ENCODE measurements around the gene HTR5A.

The HTR5A gene

GRCh38 chr7:155073922-155074321 is 3.8 kb downstream of the HTR5A start (continued):
- TF ChIP-seq ZSCAN18 (tag by site-specific recombination; IDR thresholded peaks at IDR 0.05) (no peak), ZIC2 (tag by site-specific recombination; IDR thresholded peaks at IDR 0.05) (no peak), ZNF561 (tag by site-specific recombination; IDR thresholded peaks at IDR 0.05; ENCODE audit: borderline replicate concordance) (no peak)

- Histone ChIP-seq H3K36me3 (ENCODE audit: control insufficient read depth in 2 of 2, insufficient read depth in 1 of 2, low read length in 2 of 2) (no peaks in the 10 kb centered on the region), H3K4me1 (ENCODE audit: control insufficient read depth, insufficient read depth, low read length) (no peaks in the 10 kb centered on the region), H3K4me3 (ENCODE audit: low read depth, low read length) (no peak overlapping the region), H3K27ac (ENCODE audit: extremely low read depth, low read depth, low read length) (no peak overlapping the region), H3K9me3 (ENCODE audit: control insufficient read depth, insufficient read depth, low read depth, low read length) (no peaks in the 10 kb centered on the region)
- ChIA-PET POLR2A (no interaction called here), CTCF (interaction anchor here (1.1 kb wide), 1 partner anchor 78 kb away, joined by 3 read pairs; no protein-coding TSS in a partner anchor)
- TF ChIP-seq ZNF121 (tag by site-specific recombination; IDR thresholded peaks at IDR 0.05) (no peak), ZNF660 (tag by site-specific recombination; IDR thresholded peaks at IDR 0.05) (no peak), KLF8 (tag by site-specific recombination; IDR thresholded peaks at IDR 0.05) (no peak)
- TF ChIP-seq, protein P1, sequence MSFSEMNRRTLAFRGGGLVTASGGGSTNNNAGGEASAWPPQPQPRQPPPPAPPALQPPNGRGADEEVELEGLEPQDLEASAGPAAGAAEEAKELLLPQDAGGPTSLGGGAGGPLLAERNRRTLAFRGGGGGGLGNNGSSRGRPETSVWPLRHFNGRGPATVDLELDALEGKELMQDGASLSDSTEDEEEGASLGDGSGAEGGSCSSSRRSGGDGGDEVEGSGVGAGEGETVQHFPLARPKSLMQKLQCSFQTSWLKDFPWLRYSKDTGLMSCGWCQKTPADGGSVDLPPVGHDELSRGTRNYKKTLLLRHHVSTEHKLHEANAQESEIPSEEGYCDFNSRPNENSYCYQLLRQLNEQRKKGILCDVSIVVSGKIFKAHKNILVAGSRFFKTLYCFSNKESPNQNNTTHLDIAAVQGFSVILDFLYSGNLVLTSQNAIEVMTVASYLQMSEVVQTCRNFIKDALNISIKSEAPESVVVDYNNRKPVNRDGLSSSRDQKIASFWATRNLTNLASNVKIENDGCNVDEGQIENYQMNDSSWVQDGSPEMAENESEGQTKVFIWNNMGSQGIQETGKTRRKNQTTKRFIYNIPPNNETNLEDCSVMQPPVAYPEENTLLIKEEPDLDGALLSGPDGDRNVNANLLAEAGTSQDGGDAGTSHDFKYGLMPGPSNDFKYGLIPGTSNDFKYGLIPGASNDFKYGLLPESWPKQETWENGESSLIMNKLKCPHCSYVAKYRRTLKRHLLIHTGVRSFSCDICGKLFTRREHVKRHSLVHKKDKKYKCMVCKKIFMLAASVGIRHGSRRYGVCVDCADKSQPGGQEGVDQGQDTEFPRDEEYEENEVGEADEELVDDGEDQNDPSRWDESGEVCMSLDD (tag by site-specific recombination; IDR thresholded peaks at IDR 0.05): no peak
Measured at GRCh38 chr7:155084021-155084420, 13.9 kb downstream of the HTR5A start.

DNA sequence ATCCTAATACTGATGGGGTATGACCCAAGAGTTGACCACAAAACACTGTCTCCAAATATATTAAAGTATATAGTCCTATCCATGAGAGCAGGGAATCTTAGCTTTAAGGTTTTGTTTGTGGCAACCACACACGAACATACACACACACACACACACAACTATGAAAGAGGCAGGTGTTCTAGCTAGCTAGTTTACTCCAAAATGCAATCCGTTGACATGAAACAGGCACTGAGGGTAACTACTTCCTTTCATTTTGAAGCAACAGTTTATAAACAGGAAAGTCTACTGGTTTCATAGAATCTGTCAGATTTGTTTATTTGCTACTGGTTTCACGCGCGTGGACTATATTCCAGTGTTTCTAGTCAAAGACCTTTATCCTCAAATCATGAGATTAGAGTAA is 14.8 kb downstream of the HTR5A start:
- Histone ChIP-seq H3K4me1 (ENCODE audit: control insufficient read depth, insufficient read depth, low read length) (no peaks in the 10 kb centered on the region), H3K27ac (ENCODE audit: extremely low read depth, low read depth, low read length) (no peak overlapping the region), H3K36me3 (ENCODE audit: control insufficient read depth in 2 of 2, insufficient read depth in 1 of 2, low read length in 2 of 2) (no peaks in the 10 kb centered on the region), H3K4me3 (ENCODE audit: low read depth, low read length) (no peak overlapping the region), H3K9me3 (ENCODE audit: control insufficient read depth, insufficient read depth, low read depth, low read length) (no peaks in the 10 kb centered on the region)
- POLR2A ChIA-PET: no interaction called here
- CTCF ChIA-PET: interaction anchor here (1.1 kb wide), 1 partner anchor 77 kb away, joined by 3 read pairs; no protein-coding TSS in a partner anchor
- TF ChIP-seq HOXC10 (CRISPR knock-in tag; IDR thresholded peaks at IDR 0.05) (no peak), ZNF626 (tag by site-specific recombination; IDR thresholded peaks at IDR 0.05) (no peak), ZNF514 (tag by site-specific recombination; IDR thresholded peaks at IDR 0.05) (no peak), OSR2 (tag by site-specific recombination; IDR thresholded peaks at IDR 0.05) (no peak), ZNF610 (tag by site-specific recombination; IDR thresholded peaks at IDR 0.05; ENCODE audit: borderline replicate concordance) (no peak), ZSCAN23 (tag by site-specific recombination; IDR thresholded peaks at IDR 0.05) (no peak), ZNF544 (tag by site-specific recombination; IDR thresholded peaks at IDR 0.05) (no peak), ZNF362 (tag by site-specific recombination; IDR thresholded peaks at IDR 0.05) (no peak), BCL11A (tag by site-specific recombination; IDR thresholded peaks at IDR 0.05; ENCODE audit: low read depth) (no peak), ZNF76 (tag by site-specific recombination; IDR thresholded peaks at IDR 0.05; ENCODE audit: borderline replicate concordance, low read depth) (no peak), BCL11B (tag by site-specific recombination; IDR thresholded peaks at IDR 0.05; ENCODE audit: low read depth) (no peak), ZNF629 (tag by site-specific recombination; IDR thresholded peaks at IDR 0.05) (no peak), ZNF175 (tag by site-specific recombination; IDR thresholded peaks at IDR 0.05) (no peak), ZNF114 (tag by site-specific recombination; IDR thresholded peaks at IDR 0.05) (no peak), ZNF311 (tag by site-specific recombination; IDR thresholded peaks at IDR 0.05; ENCODE audit: borderline replicate concordance) (no peak)
- TF ChIP-seq, protein P2, sequence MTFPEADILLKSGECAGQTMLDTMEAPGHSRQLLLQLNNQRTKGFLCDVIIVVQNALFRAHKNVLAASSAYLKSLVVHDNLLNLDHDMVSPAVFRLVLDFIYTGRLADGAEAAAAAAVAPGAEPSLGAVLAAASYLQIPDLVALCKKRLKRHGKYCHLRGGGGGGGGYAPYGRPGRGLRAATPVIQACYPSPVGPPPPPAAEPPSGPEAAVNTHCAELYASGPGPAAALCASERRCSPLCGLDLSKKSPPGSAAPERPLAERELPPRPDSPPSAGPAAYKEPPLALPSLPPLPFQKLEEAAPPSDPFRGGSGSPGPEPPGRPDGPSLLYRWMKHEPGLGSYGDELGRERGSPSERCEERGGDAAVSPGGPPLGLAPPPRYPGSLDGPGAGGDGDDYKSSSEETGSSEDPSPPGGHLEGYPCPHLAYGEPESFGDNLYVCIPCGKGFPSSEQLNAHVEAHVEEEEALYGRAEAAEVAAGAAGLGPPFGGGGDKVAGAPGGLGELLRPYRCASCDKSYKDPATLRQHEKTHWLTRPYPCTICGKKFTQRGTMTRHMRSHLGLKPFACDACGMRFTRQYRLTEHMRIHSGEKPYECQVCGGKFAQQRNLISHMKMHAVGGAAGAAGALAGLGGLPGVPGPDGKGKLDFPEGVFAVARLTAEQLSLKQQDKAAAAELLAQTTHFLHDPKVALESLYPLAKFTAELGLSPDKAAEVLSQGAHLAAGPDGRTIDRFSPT (tag by site-specific recombination; IDR thresholded peaks at IDR 0.05): no peak
- TF ChIP-seq, protein P1 (tag by site-specific recombination; IDR thresholded peaks at IDR 0.05): no peak

Data from HEK293 (cell line).